ENCODE results near the gene ZNF418. TPM values are rescaled to one million over a fixed set of nuclear protein-coding genes. Genes with fewer than 3 reads are reported as not detected.
"Not testable (repeated sequence)": the region's sequence is repeated elsewhere in the genome, so short reads cannot be mapped to it uniquely, and the experiment has no call there.

ZNF418 gene
- total RNA-seq, 1 donor from 2014 or later, result 21.9 TPM

- Mint-ChIP-seq H3K4me1 (ENCODE audit: low read depth) (peaks cover 18% of the 10 kb centered on the region), H3K27ac (no peak overlapping the region), H3K27me3 (no peaks in the 10 kb centered on the region), H3K9me3 (ENCODE audit: low read depth) (peaks cover 2% of the 10 kb centered on the region), H3K36me3 (ENCODE audit: insufficient read depth) (peaks cover 36% of the 10 kb centered on the region), H3K4me3 (ENCODE audit: low read depth) (peak overlapping the region; percentile 95)
- no peak for TF ChIP-seq CTCF (IDR thresholded peaks at IDR 0.05; ENCODE audit: unreplicated experiment)
- DNase-seq (ENCODE audit: low spot score, unreplicated experiment), result no peak
Measured at GRCh38 chr19:57914531-57914930, 20.7 kb downstream of the ZNF418 start.

GRCh38 chr19:57907394-57907793 lies 27.8 kb downstream of the ZNF418 start:
- Mint-ChIP-seq H3K9me3 (ENCODE audit: low read depth) (no peaks in the 10 kb centered on the region), H3K4me1 (ENCODE audit: low read depth) (peaks cover 3% of the 10 kb centered on the region), H3K27me3 (no peaks in the 10 kb centered on the region), H3K4me3 (ENCODE audit: low read depth) (no peak overlapping the region), H3K27ac (no peak overlapping the region), H3K36me3 (ENCODE audit: insufficient read depth) (peaks cover 48% of the 10 kb centered on the region)
- TF ChIP-seq CTCF (IDR thresholded peaks at IDR 0.05; ENCODE audit: unreplicated experiment), result no peak
- no peak for DNase-seq (ENCODE audit: low spot score, unreplicated experiment)

GRCh38 chr19:57905258-57905657 lies 29.9 kb downstream of the ZNF418 start:
- H3K27ac Mint-ChIP-seq, result no peak overlapping the region
- no peak for TF ChIP-seq CTCF (IDR thresholded peaks at IDR 0.05; ENCODE audit: unreplicated experiment)
- H3K27me3 Mint-ChIP-seq, result no peaks in the 10 kb centered on the region
- H3K4me1 Mint-ChIP-seq (ENCODE audit: low read depth), result peaks cover 3% of the 10 kb centered on the region
- peaks cover 34% of the 10 kb centered on the region for H3K36me3 Mint-ChIP-seq (ENCODE audit: insufficient read depth)
- DNase-seq (ENCODE audit: low spot score, unreplicated experiment), result no peak
- H3K4me3 Mint-ChIP-seq (ENCODE audit: low read depth), result no peak overlapping the region
- H3K9me3 Mint-ChIP-seq (ENCODE audit: low read depth), result no peaks in the 10 kb centered on the region

GRCh38 chr19:57903618-57904184 lies 31.5 kb downstream of the ZNF418 start:
- no peak for DNase-seq (ENCODE audit: low spot score, unreplicated experiment)
- Mint-ChIP-seq H3K4me3 (ENCODE audit: low read depth) (no peak overlapping the region), H3K27ac (no peak overlapping the region), H3K36me3 (ENCODE audit: insufficient read depth) (peaks cover 26% of the 10 kb centered on the region), H3K4me1 (ENCODE audit: low read depth) (peaks cover 3% of the 10 kb centered on the region), H3K9me3 (ENCODE audit: low read depth) (no peaks in the 10 kb centered on the region), H3K27me3 (no peaks in the 10 kb centered on the region)
- no peak for TF ChIP-seq CTCF (IDR thresholded peaks at IDR 0.05; ENCODE audit: unreplicated experiment)

GRCh38 chr19:57900311-57900710 lies 34.9 kb downstream of the ZNF418 start:
- Mint-ChIP-seq H3K27ac (peak overlapping the region; percentile 33), H3K36me3 (ENCODE audit: insufficient read depth) (peaks cover 6% of the 10 kb centered on the region), H3K4me3 (ENCODE audit: low read depth) (no peak overlapping the region), H3K4me1 (ENCODE audit: low read depth) (peaks cover 3% of the 10 kb centered on the region), H3K9me3 (ENCODE audit: low read depth) (no peaks in the 10 kb centered on the region), H3K27me3 (no peaks in the 10 kb centered on the region)
- no peak for TF ChIP-seq CTCF (IDR thresholded peaks at IDR 0.05; ENCODE audit: unreplicated experiment)
- no peak for DNase-seq (ENCODE audit: low spot score, unreplicated experiment)

- H3K27ac Mint-ChIP-seq; DNase-seq (ENCODE audit: low spot score, unreplicated experiment); H3K4me3 Mint-ChIP-seq (ENCODE audit: low read depth); H3K27me3 Mint-ChIP-seq: not testable (repeated sequence)
- H3K9me3 Mint-ChIP-seq (ENCODE audit: low read depth), result peaks cover 15% of the 10 kb centered on the region
- peaks cover 25% of the 10 kb centered on the region for H3K36me3 Mint-ChIP-seq (ENCODE audit: insufficient read depth)
- peaks cover 17% of the 10 kb centered on the region for H3K4me1 Mint-ChIP-seq (ENCODE audit: low read depth)
Measured at GRCh38 chr19:57890706-57891105, 44.5 kb downstream of the ZNF418 start.
